ENCODE data around the gene MYOM1.
"Not testable (repeated sequence)": the region's sequence is repeated elsewhere in the genome, so short reads cannot be mapped to it uniquely, and the experiment has no call there.

The MYOM1 gene

GRCh38 chr18:3051718-3052410 lies 167.9 kb downstream of the MYOM1 start:
- DNase-seq = no peak

DNA sequence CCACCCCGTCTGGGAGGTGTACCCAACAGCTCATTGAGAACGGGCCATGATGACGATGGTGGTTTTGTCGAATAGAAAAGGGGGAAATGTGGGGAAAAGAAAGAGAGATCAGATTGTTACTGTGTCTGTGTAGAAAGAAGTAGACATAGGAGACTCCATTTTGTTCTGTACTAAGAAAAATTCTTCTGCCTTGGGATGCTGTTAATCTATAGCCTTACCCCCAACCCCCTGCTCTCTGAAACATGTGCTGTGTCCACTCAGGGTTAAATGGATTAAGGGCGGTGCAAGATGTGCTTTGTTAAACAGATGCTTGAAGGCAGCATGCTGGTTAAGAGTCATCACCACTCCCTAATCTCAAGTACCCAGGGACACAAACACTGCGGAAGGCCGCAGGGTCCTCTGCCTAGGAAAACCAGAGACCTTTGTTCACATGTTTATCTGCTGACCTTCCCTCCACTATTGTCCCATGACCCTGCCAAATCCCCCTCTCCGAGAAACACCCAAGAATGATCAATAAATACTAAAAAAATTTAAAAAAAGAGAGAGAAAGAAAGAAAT lies 169.8 kb downstream of the MYOM1 start:
- not testable (repeated sequence) for DNase-seq

- no peak for DNase-seq
Measured at GRCh38 chr18:3048820-3049349, 170.9 kb downstream of the MYOM1 start.

DNA sequence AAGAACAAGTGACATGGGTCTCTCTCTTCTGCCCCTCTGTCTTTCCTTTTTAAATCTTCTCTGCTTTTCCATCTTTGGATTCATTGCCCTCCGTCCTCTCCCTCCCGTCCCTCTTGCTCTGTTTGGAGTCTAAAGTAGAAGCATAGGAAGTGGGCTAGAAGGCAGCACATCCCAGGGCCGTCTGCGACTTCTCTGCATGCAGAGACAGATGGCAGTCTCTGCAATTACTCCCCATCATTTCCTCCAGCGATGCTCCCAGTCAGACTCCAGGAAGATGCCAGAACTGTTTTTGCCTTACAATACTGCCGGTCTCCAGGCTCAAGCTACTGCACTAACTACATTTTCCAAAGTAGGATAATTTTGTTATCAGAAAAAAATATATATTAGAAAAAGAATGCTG lies 171.6 kb downstream of the MYOM1 start:
- no peak for DNase-seq

- no peak for DNase-seq
Measured at GRCh38 chr18:3046216-3046808, 173.5 kb downstream of the MYOM1 start.

- no peak for DNase-seq
Measured at GRCh38 chr18:3044931-3045698, 174.7 kb downstream of the MYOM1 start.

- no peak for DNase-seq
Measured at GRCh38 chr18:3042379-3042778, 177.4 kb downstream of the MYOM1 start.

- DNase-seq = no peak
Measured at GRCh38 chr18:3041843-3042242, 177.9 kb downstream of the MYOM1 start.

GRCh38 chr18:3040881-3041280 lies 178.9 kb downstream of the MYOM1 start:
- no peak for DNase-seq

DNA sequence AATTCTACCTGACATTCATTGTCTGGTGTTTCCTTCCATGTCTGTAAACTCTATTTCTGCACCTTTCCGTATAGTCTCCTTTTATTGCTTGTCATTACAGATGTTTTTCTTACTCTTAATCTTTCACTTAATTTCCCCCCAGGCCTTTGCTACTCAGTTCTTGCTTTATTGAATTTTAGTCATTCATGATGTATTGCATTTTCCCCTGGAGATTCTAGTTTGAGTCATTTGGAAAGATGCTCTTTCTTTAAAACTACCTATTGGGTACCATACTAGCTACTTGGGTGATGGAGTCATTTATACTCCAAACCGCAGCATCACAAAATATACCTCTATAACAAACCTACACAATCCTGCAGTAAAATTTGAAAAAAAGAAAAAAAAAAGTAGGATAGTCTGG lies 179.6 kb downstream of the MYOM1 start:
- DNase-seq = no peak

- no peak for DNase-seq
Measured at GRCh38 chr18:3037423-3037915, 182.3 kb downstream of the MYOM1 start.

DNA sequence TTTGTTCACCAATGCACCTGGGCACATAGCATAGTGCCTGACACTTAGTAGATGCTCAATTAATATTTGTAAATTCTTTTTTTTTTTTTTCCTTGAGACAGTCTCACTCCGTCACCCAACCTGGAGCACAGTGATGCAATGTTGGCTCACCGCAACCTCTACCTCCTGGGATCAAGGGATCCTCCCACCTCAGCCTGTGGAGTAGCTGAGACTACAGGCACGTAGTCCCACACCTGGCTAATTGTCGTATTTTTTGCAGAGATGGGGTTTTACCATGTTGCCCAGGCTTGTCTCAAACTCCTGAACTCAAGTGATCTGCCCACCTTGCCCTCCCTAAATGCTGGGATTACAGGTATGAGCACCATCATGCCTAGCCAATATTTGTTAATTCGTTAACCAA lies 183.7 kb downstream of the MYOM1 start:
- no peak for DNase-seq

DNA sequence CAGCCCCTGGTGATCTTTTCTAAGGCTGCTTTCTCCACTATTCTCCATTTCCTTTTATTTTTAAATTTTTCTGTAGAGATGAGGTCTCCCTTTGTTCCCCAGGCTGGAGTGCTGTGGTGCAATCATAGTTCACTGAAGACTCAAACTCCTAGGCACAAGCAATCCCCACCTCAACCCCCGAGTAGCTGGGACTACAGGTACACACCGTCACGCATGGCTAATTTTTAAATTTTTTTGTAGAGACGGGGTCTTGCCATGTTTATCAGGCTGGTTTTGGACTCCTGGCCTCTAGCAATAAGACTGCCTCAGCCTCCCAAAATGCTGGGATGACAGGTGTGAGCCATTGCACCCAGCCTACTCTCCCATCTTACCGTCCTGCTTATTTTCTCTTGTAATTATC lies 184.1 kb downstream of the MYOM1 start:
- no peak for DNase-seq

DNA sequence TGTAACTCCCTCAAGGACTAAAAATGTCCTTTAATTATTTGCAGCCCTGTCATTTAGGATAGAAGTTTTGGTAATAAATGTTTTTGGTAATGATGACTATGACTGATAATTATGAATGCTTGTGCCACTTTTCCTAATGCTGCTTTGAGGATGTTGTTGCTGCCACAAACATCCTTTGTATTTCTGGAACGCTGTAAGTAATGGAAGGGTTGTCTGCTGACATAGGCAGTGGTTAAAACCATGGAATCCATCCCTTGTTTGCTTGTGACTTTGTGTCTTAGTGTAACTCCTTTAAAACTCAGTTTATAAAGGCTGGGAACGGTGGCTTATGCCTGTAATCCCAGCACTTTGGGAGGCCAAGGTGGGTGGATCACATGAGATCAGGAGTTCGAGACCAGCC lies 187.0 kb downstream of the MYOM1 start:
- no peak for DNase-seq

GRCh38 chr18:3029215-3029952 lies 190.4 kb downstream of the MYOM1 start:
- DNase-seq = no peak

- DNase-seq = not testable (repeated sequence)
Measured at GRCh38 chr18:3028115-3028514, 191.7 kb downstream of the MYOM1 start.

DNA sequence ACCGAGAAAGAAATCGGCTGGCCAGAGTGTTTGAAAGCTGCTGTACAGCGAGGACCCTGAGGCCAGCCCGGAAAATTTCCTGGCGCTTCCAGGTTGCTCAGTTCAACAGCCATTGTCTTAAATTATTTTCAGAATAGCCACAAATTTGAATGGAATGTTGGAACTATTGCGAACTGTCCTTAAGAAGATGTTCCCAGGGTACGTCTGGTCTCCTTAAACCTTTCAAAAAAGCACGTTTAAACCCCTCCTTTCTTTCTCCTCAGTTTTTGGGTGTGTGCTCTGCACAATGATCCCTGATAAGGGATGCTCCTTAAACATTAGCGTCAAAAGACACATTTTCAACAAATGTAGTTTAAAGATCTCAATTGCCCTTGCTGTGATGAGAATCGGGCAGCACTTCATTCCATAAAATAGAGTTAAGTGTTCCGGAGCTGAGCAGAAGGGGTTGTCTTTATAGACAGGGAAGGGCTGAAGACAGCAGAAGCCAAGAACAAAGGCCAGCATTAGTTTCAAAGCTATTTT lies 192.3 kb downstream of the MYOM1 start:
- DNase-seq = no peak

- DNase-seq = no peak
Measured at GRCh38 chr18:3025544-3025943, 194.2 kb downstream of the MYOM1 start.

DNA sequence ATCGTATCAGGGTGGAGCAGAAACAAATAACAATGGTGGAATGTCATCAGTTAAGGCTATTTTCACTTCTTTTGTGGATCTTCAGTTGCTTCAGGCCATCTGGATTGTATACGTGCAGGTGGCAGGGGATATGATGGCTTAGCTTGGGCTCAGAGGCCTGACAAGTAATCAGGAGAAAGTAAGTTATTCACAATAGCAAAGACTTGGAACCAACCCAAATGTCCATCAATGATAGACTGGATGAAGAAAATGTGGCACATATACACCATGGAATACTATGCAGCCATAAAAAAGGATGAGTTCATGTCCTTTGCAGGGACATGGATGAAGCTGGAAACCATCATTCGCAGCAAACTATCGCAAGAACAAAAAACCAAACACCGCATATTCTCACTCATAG lies 196.2 kb downstream of the MYOM1 start:
- DNase-seq = not testable (repeated sequence)
